ENCODE results near the gene THOC7. TPM values are rescaled to one million over a fixed set of nuclear protein-coding genes. Genes with fewer than 3 reads are reported as not detected.

The THOC7 gene
- total RNA-seq, 1 experiment from 2014 or later: 78.3 TPM

DNA sequence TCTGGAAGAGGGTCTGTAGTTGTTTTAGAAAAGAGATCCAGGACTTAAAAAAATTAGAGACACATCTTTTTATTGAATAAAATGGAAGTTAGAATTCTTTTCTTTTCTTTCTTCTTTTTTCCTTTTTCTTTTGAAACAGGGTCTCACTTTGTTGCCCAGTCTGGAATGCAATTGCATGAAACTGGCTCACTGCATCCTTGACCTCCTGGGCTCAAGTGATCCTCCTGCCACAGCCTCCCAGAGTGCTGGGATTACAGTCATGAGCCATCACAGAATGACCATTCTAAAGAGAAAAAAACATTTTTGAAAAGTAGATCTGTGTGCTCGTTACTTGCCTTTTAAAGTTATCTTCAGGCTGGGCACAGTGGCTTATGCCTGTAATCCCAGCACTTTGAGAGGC, 3.6 kb upstream of the THOC7 start:
- intact Hi-C loops (cut with micrococcal nuclease; ENCODE audit: unreplicated experiment): no loop called here

GRCh38 chr3:63864965-63865327, 1.3 kb upstream of the THOC7 start:
- intact Hi-C loops (cut with micrococcal nuclease; ENCODE audit: unreplicated experiment): no loop called here
- peaks cover 23% of the 10 kb centered on the region for H3K4me1 ChIP-seq
- Mint-ChIP-seq H3K27ac (ENCODE audit: unreplicated experiment) (peak overlapping the region; percentile 63), H3K27me3 (ENCODE audit: insufficient read depth, unreplicated experiment) (no peaks in the 10 kb centered on the region), H3K9me3 (ENCODE audit: unreplicated experiment) (no peaks in the 10 kb centered on the region), H3K4me1 (ENCODE audit: low read depth, unreplicated experiment) (peaks cover 22% of the 10 kb centered on the region), H3K4me3 (ENCODE audit: unreplicated experiment) (peak overlapping the region; percentile 73), H3K36me3 (ENCODE audit: insufficient read depth, unreplicated experiment) (peaks cover 13% of the 10 kb centered on the region)
- BruUV-seq (replicated peaks): TSS peak; percentile 55
- TF ChIP-seq, protein P1, sequence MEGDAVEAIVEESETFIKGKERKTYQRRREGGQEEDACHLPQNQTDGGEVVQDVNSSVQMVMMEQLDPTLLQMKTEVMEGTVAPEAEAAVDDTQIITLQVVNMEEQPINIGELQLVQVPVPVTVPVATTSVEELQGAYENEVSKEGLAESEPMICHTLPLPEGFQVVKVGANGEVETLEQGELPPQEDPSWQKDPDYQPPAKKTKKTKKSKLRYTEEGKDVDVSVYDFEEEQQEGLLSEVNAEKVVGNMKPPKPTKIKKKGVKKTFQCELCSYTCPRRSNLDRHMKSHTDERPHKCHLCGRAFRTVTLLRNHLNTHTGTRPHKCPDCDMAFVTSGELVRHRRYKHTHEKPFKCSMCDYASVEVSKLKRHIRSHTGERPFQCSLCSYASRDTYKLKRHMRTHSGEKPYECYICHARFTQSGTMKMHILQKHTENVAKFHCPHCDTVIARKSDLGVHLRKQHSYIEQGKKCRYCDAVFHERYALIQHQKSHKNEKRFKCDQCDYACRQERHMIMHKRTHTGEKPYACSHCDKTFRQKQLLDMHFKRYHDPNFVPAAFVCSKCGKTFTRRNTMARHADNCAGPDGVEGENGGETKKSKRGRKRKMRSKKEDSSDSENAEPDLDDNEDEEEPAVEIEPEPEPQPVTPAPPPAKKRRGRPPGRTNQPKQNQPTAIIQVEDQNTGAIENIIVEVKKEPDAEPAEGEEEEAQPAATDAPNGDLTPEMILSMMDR (IDR thresholded peaks at IDR 0.05; ENCODE audit: insufficient read depth in 1 of 2, low read depth in 1 of 2, low read length in 1 of 2, severe bottlenecking in 1 of 2, unreplicated experiment in 1 of 2): no peak
- ChIA-PET CTCF (no interaction called here), POLR2A (no interaction called here)
- H3K4me3 ChIP-seq (ENCODE audit: low read depth, low read length): peak overlapping the region; percentile 91
- H3K27me3 ChIP-seq (replicated peaks; ENCODE audit: control insufficient read depth, insufficient read depth, low read length): no peaks in the 10 kb centered on the region
- no peaks in the 10 kb centered on the region for H3K9me3 ChIP-seq
- DNase-seq: no peak
- no peaks in the 10 kb centered on the region; the same call in 1 of the 2 replicates for H3K36me3 ChIP-seq (ENCODE audit: control insufficient read depth, insufficient read depth, low read length)

More for the DNA sequence above, 3.6 kb upstream of the THOC7 start:
- no peak for DNase-seq
- H3K9me3 Mint-ChIP-seq (ENCODE audit: unreplicated experiment): no peaks in the 10 kb centered on the region
- H3K36me3 Mint-ChIP-seq (ENCODE audit: insufficient read depth, unreplicated experiment): peaks cover 13% of the 10 kb centered on the region
- TF ChIP-seq, protein P1 (IDR thresholded peaks at IDR 0.05; ENCODE audit: insufficient read depth in 1 of 2, low read depth in 1 of 2, low read length in 1 of 2, severe bottlenecking in 1 of 2, unreplicated experiment in 1 of 2): no peak
- H3K4me1 ChIP-seq: peaks cover 17% of the 10 kb centered on the region
- no peak overlapping the region for H3K27ac Mint-ChIP-seq (ENCODE audit: unreplicated experiment)
- no peaks in the 10 kb centered on the region for H3K36me3 ChIP-seq (ENCODE audit: control insufficient read depth, insufficient read depth, low read length)
- no peaks in the 10 kb centered on the region for H3K27me3 ChIP-seq (replicated peaks; ENCODE audit: control insufficient read depth, insufficient read depth, low read length)
- no peak overlapping the region for H3K4me3 Mint-ChIP-seq (ENCODE audit: unreplicated experiment)
- ChIA-PET CTCF (no interaction called here), POLR2A (no interaction called here)
- H3K4me1 Mint-ChIP-seq (ENCODE audit: low read depth, unreplicated experiment): peaks cover 13% of the 10 kb centered on the region
- H3K27me3 Mint-ChIP-seq (ENCODE audit: insufficient read depth, unreplicated experiment): no peaks in the 10 kb centered on the region
- BruUV-seq (replicated peaks): no TSS peak
- no peak overlapping the region for H3K4me3 ChIP-seq (ENCODE audit: low read depth, low read length)
- no peaks in the 10 kb centered on the region for H3K9me3 ChIP-seq

- Histone ChIP-seq H3K36me3 (ENCODE audit: control insufficient read depth, insufficient read depth, low read length) (no peaks in the 10 kb centered on the region; the same call in 1 of the 2 replicates), H3K27me3 (replicated peaks; ENCODE audit: control insufficient read depth, insufficient read depth, low read length) (no peaks in the 10 kb centered on the region), H3K4me1 (peaks cover 23% of the 10 kb centered on the region), H3K4me3 (ENCODE audit: low read depth, low read length) (peak overlapping the region; percentile 91), H3K9me3 (no peaks in the 10 kb centered on the region)
- peaks cover 13% of the 10 kb centered on the region for H3K36me3 Mint-ChIP-seq (ENCODE audit: insufficient read depth, unreplicated experiment)
- no peaks in the 10 kb centered on the region for H3K9me3 Mint-ChIP-seq (ENCODE audit: unreplicated experiment)
- peak overlapping the region; percentile 73 for H3K4me3 Mint-ChIP-seq (ENCODE audit: unreplicated experiment)
- CTCF ChIA-PET: interaction anchor here (1.1 kb wide), 1 partner anchor 44 kb away, joined by 3 read pairs; no protein-coding TSS in a partner anchor
- H3K27me3 Mint-ChIP-seq (ENCODE audit: insufficient read depth, unreplicated experiment): no peaks in the 10 kb centered on the region
- H3K27ac Mint-ChIP-seq (ENCODE audit: unreplicated experiment): peak overlapping the region; percentile 63
- peaks cover 26% of the 10 kb centered on the region for H3K4me1 Mint-ChIP-seq (ENCODE audit: low read depth, unreplicated experiment)
- BruUV-seq (replicated peaks): no TSS peak
- intact Hi-C loops (cut with micrococcal nuclease; ENCODE audit: unreplicated experiment): no loop called here
- POLR2A ChIA-PET: interaction anchor here (0.6 kb wide), 1 partner anchor 43 kb away, joined by 3 read pairs; no protein-coding TSS in a partner anchor
- TF ChIP-seq, protein P1 (IDR thresholded peaks at IDR 0.05; ENCODE audit: insufficient read depth in 1 of 2, low read depth in 1 of 2, low read length in 1 of 2, severe bottlenecking in 1 of 2, unreplicated experiment in 1 of 2): no peak
- DNase-seq: peak in 1 of 2 experiments; percentile 60
Observed at GRCh38 chr3:63864008-63864964, 681 bp upstream of the THOC7 start.
